ENCODE measurements around the gene PAK5. TPM values are rescaled to one million over a fixed set of nuclear protein-coding genes. Genes with fewer than 3 reads are reported as not detected.
A peak's percentile ranks its signal among the peaks of the same experiment; 100 is the strongest.

Gene PAK5
- total and polyA plus RNA-seq, 2 of the 13 experiments (the other 11 are each of a cell fraction or from before 2014, with no cell fraction given): not detected

GRCh38 chr20:9660236-9660868 lies 178.5 kb downstream of the PAK5 start (continued):
- TF ChIP-seq MIXL1 (CRISPR knock-in tag; IDR thresholded peaks at IDR 0.05): 0 out of 2 replicates have a peak, but pooled peaks have one; percentile 18
- peak; percentile 65; the same call in 1 of the 2 replicates for TF ChIP-seq SP140L (CRISPR knock-in tag; IDR thresholded peaks at IDR 0.05; ENCODE audit: borderline replicate concordance)
- no peak for TF ChIP-seq E2F2 (CRISPR knock-in tag; IDR thresholded peaks at IDR 0.05; ENCODE audit: borderline replicate concordance)
- TF ChIP-seq FOXJ3 (CRISPR knock-in tag; IDR thresholded peaks at IDR 0.05; ENCODE audit: borderline replicate concordance): no peak
- TF ChIP-seq SAP130 (CRISPR knock-in tag; IDR thresholded peaks at IDR 0.05; ENCODE audit: low read depth): 0 out of 2 replicates have a peak, but pooled peaks have one; percentile 22
- no peak for TF ChIP-seq ATF1 (CRISPR knock-in tag; IDR thresholded peaks at IDR 0.05)
- peak; percentile 32; the same call in 1 of the 2 replicates for TF ChIP-seq ZBTB25 (CRISPR knock-in tag; IDR thresholded peaks at IDR 0.05)
- no peak for TF ChIP-seq ZNF605 (CRISPR knock-in tag; IDR thresholded peaks at IDR 0.05)
- peak; percentile 77; the same call in 1 of the 2 replicates for TF ChIP-seq ZNF557 (CRISPR knock-in tag; IDR thresholded peaks at IDR 0.05)
- no peak for TF ChIP-seq CBFB (CRISPR knock-in tag; IDR thresholded peaks at IDR 0.05)
- TF ChIP-seq ZNF260 (CRISPR knock-in tag; IDR thresholded peaks at IDR 0.05; ENCODE audit: borderline replicate concordance, low read depth): no peak
- peak; percentile 55; the same call in 1 of the 2 replicates for TF ChIP-seq TFE3 (CRISPR knock-in tag; IDR thresholded peaks at IDR 0.05)
- no peak for TF ChIP-seq GATAD1 (CRISPR knock-in tag; IDR thresholded peaks at IDR 0.05)
- TF ChIP-seq ZBTB44 (CRISPR knock-in tag; IDR thresholded peaks at IDR 0.05): no peak
- TF ChIP-seq ZHX2 (IDR thresholded peaks at IDR 0.05; ENCODE audit: low read depth): no peak
- TF ChIP-seq ZHX2 (CRISPR knock-in tag; IDR thresholded peaks at IDR 0.05; ENCODE audit: borderline replicate concordance): 0 out of 2 replicates have a peak, but pooled peaks have one; percentile 41
